ENCODE measurements around the gene JMJD4. TPM values are rescaled to one million over a fixed set of nuclear protein-coding genes. Genes with fewer than 3 reads are reported as not detected.

The JMJD4 gene
- polyA plus RNA-seq, 3 donors, result 7.9 to 11.2 (median 11.2) TPM

- H3K9me3 Mint-ChIP-seq, result no peaks in the 10 kb centered on the region
- Histone ChIP-seq H3K9me3 (replicated peaks in 1 of 2; ENCODE audit: control insufficient read depth in 1 of 2, insufficient read depth in 1 of 2, low read length in 2 of 2) (no peaks in the 10 kb centered on the region), H3K9ac (ENCODE audit: insufficient read depth, low read length, poor library complexity, severe bottlenecking) (no peak overlapping the region), H3K79me2 (ENCODE audit: insufficient read depth, low read length) (no peaks in the 10 kb centered on the region), H3K27ac (ENCODE audit: low read depth in 1 of 2, low read length in 2 of 2) (no peak overlapping the region), H2AFZ (ENCODE audit: insufficient read depth, low read depth, low read length, poor library complexity, severe bottlenecking) (no peak overlapping the region), H3K4me2 (replicated peaks; ENCODE audit: extremely low read depth, low read length, poor library complexity, severe bottlenecking) (no peak overlapping the region), H3K4me3 (replicated peaks in 1 of 3; ENCODE audit: low read depth in 2 of 3, low read length in 3 of 3) (no peak overlapping the region), H3K4me1 (ENCODE audit: control insufficient read depth in 1 of 2, insufficient read depth in 2 of 2, low read length in 2 of 2) (peaks cover 0 to 5% of the 10 kb centered on the region in 2 donors), H3K27me3 (ENCODE audit: control insufficient read depth in 2 of 2, insufficient read depth in 2 of 2, low read length in 2 of 2) (no peaks in the 10 kb centered on the region), H4K20me1 (ENCODE audit: insufficient read depth, low read length) (no peaks in the 10 kb centered on the region), H3K36me3 (replicated peaks in 1 of 2; ENCODE audit: control insufficient read depth in 1 of 2, insufficient read depth in 2 of 2, low read length in 2 of 2) (peaks cover 20 to 55% of the 10 kb centered on the region in 2 donors)
- 98% methylated on average over 10 of the region's 13 CpGs for WGBS (ENCODE audit: insufficient coverage)
- no peaks in the 10 kb centered on the region for H3K27me3 Mint-ChIP-seq (ENCODE audit: low read depth in 3 of 3)
- TF ChIP-seq CTCF (IDR thresholded peaks at IDR 0.05), result no peak
- peak overlapping the region in 2 of 7 donors; percentile 36 to 61 for H3K27ac Mint-ChIP-seq
- intact Hi-C loops (cut with micrococcal nuclease), result loop anchor here in 1 of 2 donors (10.0 kb wide), 1 partner anchor 298 kb away; no protein-coding TSS in a partner anchor
- H3K4me3 Mint-ChIP-seq, result no peak overlapping the region
- no peak for DNase-seq
- peaks cover 41 to 46% of the 10 kb centered on the region in 2 donors for H3K36me3 Mint-ChIP-seq
- peaks cover 8% of the 10 kb centered on the region for H3K4me1 Mint-ChIP-seq
These were observed 21.3 kb upstream of the JMJD4 start for GRCh38 chr1:227756172-227756959.

DNA sequence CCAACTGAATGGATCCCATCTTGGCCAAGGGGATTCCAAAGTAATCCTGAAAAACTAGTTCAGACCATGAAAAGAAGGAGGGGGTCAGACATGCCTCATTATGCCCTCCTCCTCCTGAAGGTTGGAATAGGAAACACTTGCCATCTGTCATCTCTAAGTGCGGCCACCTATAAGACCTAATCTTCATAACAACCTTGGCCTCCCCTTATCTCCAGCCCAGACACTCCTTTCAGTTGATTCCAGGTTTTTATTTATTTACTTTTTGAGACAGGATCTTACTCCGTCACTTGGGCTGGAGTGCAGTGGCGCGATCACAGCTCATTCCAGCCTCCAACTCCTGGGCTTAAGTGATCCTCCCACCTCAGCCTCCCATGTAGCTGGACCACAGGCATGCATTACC is 19.9 kb upstream of the JMJD4 start:
- peaks cover 18 to 55% of the 10 kb centered on the region in 2 donors for H3K36me3 ChIP-seq (replicated peaks in 1 of 2; ENCODE audit: control insufficient read depth in 1 of 2, insufficient read depth in 2 of 2, low read length in 2 of 2)
- no peaks in the 10 kb centered on the region for H3K27me3 ChIP-seq (ENCODE audit: control insufficient read depth in 2 of 2, insufficient read depth in 2 of 2, low read length in 2 of 2)
- no peak overlapping the region for H3K27ac ChIP-seq (ENCODE audit: low read depth in 1 of 2, low read length in 2 of 2)
- H2AFZ ChIP-seq (ENCODE audit: insufficient read depth, low read depth, low read length, poor library complexity, severe bottlenecking), result no peak overlapping the region
- Mint-ChIP-seq H3K4me3 (no peak overlapping the region), H3K27ac (no peak overlapping the region), H3K9me3 (no peaks in the 10 kb centered on the region), H3K4me1 (peaks cover 8% of the 10 kb centered on the region), H3K36me3 (peaks cover 41 to 48% of the 10 kb centered on the region in 2 donors), H3K27me3 (ENCODE audit: low read depth in 3 of 3) (no peaks in the 10 kb centered on the region)
- no peaks in the 10 kb centered on the region for H3K79me2 ChIP-seq (ENCODE audit: insufficient read depth, low read length)
- H3K4me2 ChIP-seq (replicated peaks; ENCODE audit: extremely low read depth, low read length, poor library complexity, severe bottlenecking), result no peak overlapping the region
- WGBS (ENCODE audit: insufficient coverage), result 96% methylated on average over 4 of the region's 4 CpGs
- H3K9me3 ChIP-seq (replicated peaks in 1 of 2; ENCODE audit: control insufficient read depth in 1 of 2, insufficient read depth in 1 of 2, low read length in 2 of 2), result no peaks in the 10 kb centered on the region
- H3K4me1 ChIP-seq (ENCODE audit: control insufficient read depth in 1 of 2, insufficient read depth in 2 of 2, low read length in 2 of 2), result peaks cover 0 to 5% of the 10 kb centered on the region in 2 donors
- H3K4me3 ChIP-seq (replicated peaks in 1 of 3; ENCODE audit: low read depth in 2 of 3, low read length in 3 of 3), result no peak overlapping the region
- intact Hi-C loops (cut with micrococcal nuclease), result loop anchor here in 1 of 2 donors (10.0 kb wide), 1 partner anchor 300 kb away; no protein-coding TSS in a partner anchor
- no peaks in the 10 kb centered on the region for H4K20me1 ChIP-seq (ENCODE audit: insufficient read depth, low read length)
- TF ChIP-seq CTCF (IDR thresholded peaks at IDR 0.05), result no peak
- no peak for DNase-seq
- no peak overlapping the region for H3K9ac ChIP-seq (ENCODE audit: insufficient read depth, low read length, poor library complexity, severe bottlenecking)

Data from CD14-positive monocyte (primary cell).